Measurements from ENCODE around the gene SMR3B.

DNA sequence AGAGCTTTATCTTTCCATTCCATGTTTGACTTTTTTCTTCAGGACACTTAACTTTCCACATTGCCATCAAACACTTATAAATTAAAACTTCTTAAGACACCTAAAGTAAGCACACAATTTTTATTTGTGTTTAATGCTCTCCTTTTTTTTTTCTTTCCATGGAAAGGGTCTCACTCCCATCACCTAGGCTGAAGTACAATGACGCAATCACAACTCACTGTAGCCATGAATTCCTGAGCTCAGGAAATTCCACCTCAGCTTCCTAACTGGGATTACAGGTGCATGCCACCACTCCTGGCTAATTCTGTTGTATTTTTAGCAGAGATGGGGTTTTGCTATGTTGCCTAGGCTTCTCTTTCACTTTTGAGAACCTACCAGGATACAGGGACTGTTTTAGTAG is 15.1 kb upstream of the SMR3B start:
- TF ChIP-seq, protein P1, sequence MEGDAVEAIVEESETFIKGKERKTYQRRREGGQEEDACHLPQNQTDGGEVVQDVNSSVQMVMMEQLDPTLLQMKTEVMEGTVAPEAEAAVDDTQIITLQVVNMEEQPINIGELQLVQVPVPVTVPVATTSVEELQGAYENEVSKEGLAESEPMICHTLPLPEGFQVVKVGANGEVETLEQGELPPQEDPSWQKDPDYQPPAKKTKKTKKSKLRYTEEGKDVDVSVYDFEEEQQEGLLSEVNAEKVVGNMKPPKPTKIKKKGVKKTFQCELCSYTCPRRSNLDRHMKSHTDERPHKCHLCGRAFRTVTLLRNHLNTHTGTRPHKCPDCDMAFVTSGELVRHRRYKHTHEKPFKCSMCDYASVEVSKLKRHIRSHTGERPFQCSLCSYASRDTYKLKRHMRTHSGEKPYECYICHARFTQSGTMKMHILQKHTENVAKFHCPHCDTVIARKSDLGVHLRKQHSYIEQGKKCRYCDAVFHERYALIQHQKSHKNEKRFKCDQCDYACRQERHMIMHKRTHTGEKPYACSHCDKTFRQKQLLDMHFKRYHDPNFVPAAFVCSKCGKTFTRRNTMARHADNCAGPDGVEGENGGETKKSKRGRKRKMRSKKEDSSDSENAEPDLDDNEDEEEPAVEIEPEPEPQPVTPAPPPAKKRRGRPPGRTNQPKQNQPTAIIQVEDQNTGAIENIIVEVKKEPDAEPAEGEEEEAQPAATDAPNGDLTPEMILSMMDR (conservative IDR thresholded peaks at IDR 0.05 in 1 of 2, IDR thresholded peaks at IDR 0.05 in 1 of 2; ENCODE audit: low read depth in 1 of 2, low read length in 2 of 2) = no peak
- no peak for TF ChIP-seq EZH2 (IDR thresholded peaks at IDR 0.05; ENCODE audit: low read length, missing control alignments)

All from fibroblast of lung (primary cell).